Ramos (cell line): ENCODE data around the gene MYOM1.

ENCODE experiments used
- in situ Hi-C: fragments of 300-500 bp; cut with MboI; formaldehyde crosslinking; loops from one replicate; pipeline ENCODE4 v1.14.3; 2022; ENCODE audit warnings: low sequenced_read_pairs; ENCODE audit not compliant: unreplicated experiment

Gene MYOM1

GRCh38 chr18:3157086-3157485 lies 62.7 kb downstream of the MYOM1 start:
- in situ Hi-C loops: no loop called here

DNA sequence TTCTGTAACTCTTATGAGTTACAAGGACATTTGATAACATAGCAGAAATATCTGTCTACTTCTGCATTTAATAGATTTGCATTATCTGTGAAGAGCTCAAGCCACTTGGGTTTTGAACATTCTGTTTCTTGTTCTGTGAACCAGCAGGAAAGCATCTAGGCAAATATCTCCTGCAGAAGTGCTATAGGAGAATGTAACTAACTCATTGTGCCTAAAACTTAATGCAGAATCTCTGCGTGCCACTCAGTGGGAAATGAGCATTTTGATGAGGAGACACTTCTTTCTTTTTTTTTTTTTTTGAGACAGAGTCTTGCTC lies 63.5 kb downstream of the MYOM1 start:
- in situ Hi-C loops: no loop called here

DNA sequence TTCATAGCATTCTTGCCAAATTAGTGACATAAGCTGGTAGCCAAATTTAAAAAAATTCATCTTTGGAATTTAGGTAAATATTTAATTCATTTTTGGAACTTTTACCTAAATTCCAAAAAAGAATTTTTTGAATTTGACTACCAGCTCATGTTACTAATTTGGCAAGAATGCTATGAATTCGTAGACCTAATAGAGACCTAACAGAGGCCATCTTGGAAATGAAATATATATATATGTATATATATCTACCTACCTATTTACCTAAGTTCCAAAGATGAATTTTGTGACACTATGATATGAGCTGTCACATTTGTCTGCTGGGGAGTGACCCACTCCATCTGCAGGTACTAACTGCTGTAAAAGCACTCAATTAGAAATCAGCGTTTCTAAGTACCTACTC lies 65.6 kb downstream of the MYOM1 start:
- in situ Hi-C loops: no loop called here

- in situ Hi-C loops: no loop called here
Measured at GRCh38 chr18:3153107-3153704, 66.6 kb downstream of the MYOM1 start.

DNA sequence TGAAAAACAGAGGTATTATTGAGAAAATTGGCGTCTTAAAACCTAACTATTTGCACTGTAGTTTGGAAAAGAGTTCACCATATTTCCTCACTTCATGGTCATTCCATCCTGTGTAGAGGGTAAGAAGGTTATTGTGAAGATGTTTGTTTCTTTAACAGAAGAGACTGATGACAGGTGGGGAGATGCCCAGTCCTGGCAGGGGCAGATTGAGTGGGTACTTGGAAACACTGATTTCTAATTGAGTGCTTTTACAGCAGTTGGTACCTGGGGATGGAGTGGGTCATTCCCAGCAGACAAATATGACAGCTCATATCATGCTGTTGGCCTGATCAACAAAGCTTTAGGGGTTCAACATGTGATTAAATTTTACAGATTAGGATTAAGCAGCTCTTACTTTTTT lies 67.5 kb downstream of the MYOM1 start:
- in situ Hi-C loops: no loop called here

GRCh38 chr18:3151399-3152264 lies 68.1 kb downstream of the MYOM1 start:
- in situ Hi-C loops: no loop called here

DNA sequence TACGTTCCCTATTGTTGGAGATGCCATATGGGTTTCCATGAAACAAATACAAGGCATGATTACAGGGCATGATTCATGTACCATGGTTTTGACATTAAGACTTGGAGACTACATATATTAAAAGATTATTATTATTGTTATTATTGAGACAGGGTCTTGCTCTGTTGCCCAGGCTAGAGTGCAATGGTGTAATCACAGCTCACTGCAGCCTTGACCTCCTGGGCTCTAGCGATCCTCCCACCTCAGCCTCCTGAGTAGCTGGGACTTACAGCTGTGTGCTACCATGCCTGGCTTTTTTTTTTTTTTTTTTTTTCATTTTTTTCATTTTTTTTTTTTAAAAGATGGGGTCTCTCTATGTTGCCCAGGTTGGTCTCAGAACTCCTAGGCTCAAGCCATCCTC lies 69.1 kb downstream of the MYOM1 start:
- in situ Hi-C loops: no loop called here

DNA sequence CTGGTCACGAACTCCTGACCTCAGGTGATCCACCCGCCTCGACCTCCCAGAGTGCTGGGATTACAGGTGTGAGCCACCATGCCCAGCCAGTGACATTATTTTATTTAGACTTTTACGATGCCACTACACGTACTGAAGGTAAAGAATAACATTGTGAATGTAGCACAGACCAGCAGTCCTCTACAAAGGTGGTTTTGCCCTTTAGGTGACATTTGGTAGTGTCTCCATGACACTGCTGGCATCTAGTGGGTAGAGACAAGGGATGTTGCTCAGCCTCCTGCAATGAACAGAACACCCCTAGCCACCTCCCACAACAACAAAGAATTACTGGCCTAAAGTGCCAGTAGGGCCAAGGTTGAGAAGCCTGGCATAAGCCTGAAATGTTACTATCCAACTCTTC lies 69.5 kb downstream of the MYOM1 start:
- in situ Hi-C loops: no loop called here

DNA sequence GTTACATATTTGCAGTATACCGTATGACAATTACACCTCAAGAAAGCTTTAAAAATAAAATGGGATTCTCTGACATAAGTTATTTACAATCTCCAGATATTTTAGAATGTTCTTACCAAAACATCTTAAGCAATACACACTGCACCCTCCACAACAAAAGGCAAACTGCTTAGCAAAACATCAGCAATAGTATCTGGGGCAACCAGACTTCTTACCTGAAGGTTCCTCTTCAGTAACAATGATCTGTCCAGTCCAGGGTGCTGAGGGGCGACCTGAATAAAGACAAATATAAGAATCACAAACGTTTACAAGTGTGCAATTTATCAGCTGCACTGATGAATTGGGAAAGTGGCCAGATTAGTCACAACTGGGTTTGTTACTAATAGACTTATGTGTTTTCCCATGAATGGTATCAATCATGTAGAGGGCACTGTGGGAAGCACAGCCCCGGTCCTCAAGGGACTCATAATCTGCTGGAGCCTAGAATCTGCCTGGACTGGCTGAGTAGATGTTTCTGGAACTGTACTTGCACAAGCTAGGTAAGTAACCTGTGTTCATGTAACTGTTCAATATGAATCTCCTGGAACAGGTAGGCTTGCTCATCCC lies 70.7 kb downstream of the MYOM1 start:
- in situ Hi-C loops: loop anchor here (25.0 kb wide), 1 partner anchor 212 kb away; no protein-coding TSS in a partner anchor

GRCh38 chr18:3147935-3148554 lies 71.7 kb downstream of the MYOM1 start:
- in situ Hi-C loops: loop anchor here (25.0 kb wide), 1 partner anchor 211 kb away; no protein-coding TSS in a partner anchor

DNA sequence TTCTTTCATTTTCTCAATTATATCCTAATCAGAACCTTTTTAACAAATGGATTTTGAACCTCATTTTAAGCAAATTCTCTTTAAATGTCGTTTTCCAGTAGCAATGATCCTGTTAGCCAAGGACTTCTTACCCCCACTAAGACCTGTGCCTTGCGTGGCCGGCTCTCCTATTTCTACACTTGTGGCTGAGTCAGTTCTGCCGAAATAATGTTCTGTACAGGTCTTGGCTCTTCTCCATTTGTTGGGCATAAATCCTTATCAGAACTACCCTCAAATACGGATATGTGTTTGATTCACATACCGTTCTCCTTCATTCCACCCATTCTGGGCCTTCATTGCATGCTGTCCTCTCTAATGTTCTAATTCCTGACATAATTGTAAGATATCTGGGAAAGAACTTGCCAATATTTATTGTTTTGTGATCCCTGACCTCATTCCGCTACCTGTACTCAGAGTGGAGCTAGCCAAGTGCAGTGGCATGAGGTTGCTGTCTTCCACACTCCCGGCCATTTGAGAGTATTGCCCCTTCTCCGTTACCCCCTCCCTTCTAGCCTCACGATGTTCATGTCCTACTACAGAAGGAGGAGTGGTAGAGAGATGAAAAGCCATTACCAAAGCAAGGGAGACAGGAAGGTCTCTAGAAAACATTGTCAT lies 78.7 kb downstream of the MYOM1 start:
- in situ Hi-C loops: loop anchor here (25.0 kb wide), 1 partner anchor 204 kb away; no protein-coding TSS in a partner anchor

GRCh38 chr18:3140342-3140741 lies 79.4 kb downstream of the MYOM1 start:
- in situ Hi-C loops: loop anchor here (25.0 kb wide), 1 partner anchor 203 kb away; no protein-coding TSS in a partner anchor

DNA sequence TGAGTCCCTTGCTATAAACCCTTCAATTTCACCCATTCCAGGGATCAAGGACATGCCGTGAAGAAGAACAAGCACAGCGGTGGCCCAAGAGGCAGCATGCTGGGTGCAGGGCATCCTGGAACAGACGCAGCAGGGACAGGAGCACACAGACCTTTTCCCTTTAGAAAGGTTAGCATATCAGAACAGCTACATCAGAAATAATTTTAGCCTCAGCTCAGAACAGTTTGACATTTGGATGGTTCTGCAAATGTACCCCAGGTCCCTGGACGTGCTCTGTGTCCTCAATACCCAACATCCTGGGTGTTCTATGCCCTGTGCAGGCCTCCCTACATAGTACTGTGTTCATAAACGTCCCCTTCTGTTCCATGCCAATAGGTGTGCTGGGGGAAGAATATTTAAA lies 80.4 kb downstream of the MYOM1 start:
- in situ Hi-C loops: loop anchor here (25.0 kb wide), 1 partner anchor 202 kb away; no protein-coding TSS in a partner anchor

DNA sequence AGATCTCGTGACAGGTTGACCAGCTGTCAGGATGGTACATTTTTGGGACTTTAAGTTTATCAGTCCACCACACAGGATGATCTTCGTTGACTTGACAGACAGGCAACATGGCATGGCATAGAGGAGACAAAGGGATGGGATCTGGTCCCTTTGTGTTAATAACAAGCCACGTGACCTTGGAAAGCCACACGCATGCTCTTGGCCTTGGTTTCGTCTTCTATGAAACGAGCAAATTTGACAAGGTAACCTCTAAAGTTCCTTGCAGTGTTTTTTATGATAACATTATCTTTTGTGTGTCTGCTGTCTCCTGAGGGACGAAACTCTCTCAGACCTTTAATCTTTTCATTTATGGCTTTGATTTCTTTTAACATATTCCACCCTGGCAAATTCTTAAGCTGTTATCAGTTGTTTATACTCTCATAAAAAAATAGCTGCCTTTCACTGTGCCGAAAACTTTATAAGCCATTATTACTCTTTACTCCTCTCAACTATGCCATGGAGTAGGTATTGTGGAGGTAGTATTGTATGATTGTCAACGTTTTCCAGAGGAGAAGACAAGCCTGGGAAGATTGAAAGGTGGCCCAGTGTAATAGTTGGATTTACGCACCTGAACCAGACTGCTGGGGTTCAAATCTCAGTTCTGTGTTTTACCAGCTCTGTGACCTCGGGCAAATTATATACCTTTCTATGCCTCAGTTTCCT lies 81.3 kb downstream of the MYOM1 start:
- in situ Hi-C loops: loop anchor here (25.0 kb wide), 1 partner anchor 201 kb away; no protein-coding TSS in a partner anchor

- in situ Hi-C loops: loop anchor here (25.0 kb wide), 1 partner anchor 198 kb away; no protein-coding TSS in a partner anchor
Measured at GRCh38 chr18:3135536-3135935, 84.2 kb downstream of the MYOM1 start.

DNA sequence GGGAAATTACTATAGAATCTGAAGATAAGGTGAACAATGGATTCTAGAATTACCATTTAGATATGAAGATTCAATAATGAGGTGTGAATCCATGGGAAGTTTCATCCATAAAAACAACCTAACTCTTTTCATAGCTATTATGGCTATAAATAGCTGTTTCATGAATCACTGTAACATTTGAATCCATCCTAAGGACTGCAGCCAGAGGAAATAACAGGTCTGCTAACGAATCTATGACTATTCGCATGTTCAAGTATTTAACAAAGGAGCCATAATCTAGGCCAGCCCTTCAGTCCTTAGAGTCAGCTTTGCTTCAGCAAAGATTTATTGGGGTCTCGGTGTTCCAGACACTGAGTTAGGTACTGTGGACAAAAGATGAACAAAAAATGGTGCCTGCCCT lies 87.1 kb downstream of the MYOM1 start:
- in situ Hi-C loops: loop anchor here (25.0 kb wide), 1 partner anchor 195 kb away; no protein-coding TSS in a partner anchor

DNA sequence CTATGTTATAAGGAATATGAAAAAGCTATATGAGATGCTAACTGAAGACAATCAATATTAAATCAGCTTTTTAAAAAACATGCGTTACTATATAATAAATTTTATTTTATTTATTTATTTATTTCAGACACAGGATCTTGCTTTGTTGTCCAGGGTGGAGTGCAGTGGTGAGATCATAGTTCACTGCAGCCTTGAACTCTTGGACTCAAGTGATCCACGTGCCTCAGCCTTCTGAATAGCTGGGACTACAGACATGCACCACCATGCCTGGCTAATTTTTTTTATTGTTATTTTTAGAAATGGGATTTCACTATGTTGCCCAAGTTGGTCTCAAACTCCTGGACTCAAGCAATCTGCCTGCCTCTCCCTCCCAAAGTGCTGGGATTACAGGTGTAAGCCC lies 89.4 kb downstream of the MYOM1 start:
- in situ Hi-C loops: loop anchor here (25.0 kb wide), 1 partner anchor 193 kb away; no protein-coding TSS in a partner anchor

DNA sequence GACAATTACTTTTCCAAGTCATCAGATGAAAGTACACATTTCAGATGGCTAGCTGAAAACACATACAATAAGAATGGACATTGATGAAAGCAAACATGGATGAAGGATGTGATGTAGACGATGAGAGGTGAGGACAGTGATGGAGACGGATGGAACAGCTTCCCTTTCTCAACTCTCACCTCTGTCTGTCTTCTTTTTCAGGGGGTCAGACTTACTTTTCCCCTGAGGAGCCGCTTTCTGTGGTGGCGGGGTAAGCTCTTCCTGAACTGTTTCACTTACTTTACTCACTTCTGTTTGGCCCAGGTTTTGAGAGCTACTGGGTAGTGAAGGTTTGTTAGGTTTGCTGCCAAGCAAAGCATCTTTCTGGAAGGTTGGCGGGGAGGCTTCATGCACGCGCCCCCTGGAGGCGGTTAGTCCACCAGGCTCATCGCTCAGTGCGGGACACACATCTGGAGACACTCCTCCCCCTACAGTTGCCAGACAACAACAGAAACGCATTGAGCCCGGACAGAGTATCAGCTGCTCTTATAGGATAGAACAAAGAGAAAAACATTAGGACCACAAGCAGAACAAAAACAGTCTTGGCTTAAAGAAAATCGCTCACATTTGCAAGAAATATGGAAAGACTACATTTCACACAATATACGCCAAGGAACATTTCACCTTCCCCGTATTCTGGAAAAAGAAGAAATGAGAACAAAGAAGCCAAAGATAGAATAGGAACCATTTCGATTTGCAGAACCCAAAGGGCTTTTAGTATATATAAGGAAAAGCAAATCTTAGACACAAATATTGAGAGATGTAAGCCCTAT lies 90.5 kb downstream of the MYOM1 start:
- in situ Hi-C loops: loop anchor here (25.0 kb wide), 1 partner anchor 192 kb away; no protein-coding TSS in a partner anchor
